GM12873 (cell line): Measurements from ENCODE around the gene MAP3K21.

Experiments
- TF ChIP-seq, protein P1 (sequence below): IDR thresholded peaks from 2 replicates; pipeline ENCODE4 v1.5.1; 2012; ENCODE audit warnings: low read depth, mild to moderate bottlenecking, moderate library complexity, low read length, control low read depth; ENCODE audit not compliant: insufficient read depth; ENCODE audit errors: missing control alignments

Gene MAP3K21

DNA sequence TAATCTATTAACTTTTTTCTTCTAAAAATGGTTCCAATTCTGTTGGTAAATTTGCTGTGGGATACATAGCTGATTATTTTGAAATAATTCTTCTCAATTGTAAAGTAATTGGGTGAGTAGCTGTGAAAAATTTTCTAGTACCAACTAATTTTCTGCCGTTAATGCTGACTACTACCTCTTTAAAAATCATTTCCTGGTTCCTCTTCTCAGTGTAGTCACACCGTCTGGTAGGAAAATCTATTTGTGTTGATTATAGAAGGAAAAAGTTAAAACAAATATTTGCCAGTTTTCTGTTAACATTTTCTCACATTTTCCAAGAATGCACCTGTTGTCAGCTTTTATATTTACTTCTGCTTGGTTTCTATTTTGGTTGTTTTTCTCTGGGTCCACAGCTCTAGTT, 82.0 kb downstream of the MAP3K21 start:
- TF ChIP-seq, protein P1, sequence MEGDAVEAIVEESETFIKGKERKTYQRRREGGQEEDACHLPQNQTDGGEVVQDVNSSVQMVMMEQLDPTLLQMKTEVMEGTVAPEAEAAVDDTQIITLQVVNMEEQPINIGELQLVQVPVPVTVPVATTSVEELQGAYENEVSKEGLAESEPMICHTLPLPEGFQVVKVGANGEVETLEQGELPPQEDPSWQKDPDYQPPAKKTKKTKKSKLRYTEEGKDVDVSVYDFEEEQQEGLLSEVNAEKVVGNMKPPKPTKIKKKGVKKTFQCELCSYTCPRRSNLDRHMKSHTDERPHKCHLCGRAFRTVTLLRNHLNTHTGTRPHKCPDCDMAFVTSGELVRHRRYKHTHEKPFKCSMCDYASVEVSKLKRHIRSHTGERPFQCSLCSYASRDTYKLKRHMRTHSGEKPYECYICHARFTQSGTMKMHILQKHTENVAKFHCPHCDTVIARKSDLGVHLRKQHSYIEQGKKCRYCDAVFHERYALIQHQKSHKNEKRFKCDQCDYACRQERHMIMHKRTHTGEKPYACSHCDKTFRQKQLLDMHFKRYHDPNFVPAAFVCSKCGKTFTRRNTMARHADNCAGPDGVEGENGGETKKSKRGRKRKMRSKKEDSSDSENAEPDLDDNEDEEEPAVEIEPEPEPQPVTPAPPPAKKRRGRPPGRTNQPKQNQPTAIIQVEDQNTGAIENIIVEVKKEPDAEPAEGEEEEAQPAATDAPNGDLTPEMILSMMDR: no peak

DNA sequence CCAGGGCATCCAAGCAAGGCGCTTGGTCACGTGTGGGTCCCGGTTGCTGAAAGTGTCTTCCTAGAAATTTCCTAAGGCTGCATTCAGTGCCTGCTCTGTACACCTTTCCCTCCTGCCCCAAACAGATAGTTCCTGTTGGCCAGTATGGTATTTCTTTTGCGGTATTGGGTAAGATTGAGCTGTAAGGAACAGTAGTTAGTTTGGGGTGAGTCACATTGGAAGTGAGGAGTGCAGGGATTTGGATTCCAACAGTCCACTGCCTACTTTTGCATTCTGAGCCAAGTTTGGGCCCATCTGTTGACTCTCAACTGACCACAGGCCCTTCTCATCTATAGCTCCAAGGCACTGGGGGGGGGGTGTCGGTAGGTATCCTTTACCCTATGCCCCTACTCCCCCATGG, 83.4 kb downstream of the MAP3K21 start:
- TF ChIP-seq, protein P1: no peak

DNA sequence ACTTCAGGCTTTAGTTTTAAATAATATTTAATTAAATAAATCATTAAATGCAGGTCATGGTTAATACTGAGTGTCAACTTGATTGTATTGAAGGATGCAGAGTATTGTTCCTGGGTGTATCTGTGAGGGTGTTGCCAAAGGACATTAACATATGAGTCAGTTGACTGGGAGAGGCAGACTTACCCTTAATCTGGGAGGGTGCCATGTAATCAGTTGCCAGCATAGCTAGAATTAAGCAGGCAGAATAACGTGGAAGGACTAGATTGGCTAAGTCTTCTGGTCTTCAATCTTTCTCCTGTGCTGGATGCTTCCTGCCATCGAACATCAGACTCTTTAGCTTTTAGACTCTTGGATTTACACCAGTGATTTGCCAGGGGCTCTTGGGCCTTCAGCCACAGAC, 85.3 kb downstream of the MAP3K21 start:
- TF ChIP-seq, protein P1: no peak

DNA sequence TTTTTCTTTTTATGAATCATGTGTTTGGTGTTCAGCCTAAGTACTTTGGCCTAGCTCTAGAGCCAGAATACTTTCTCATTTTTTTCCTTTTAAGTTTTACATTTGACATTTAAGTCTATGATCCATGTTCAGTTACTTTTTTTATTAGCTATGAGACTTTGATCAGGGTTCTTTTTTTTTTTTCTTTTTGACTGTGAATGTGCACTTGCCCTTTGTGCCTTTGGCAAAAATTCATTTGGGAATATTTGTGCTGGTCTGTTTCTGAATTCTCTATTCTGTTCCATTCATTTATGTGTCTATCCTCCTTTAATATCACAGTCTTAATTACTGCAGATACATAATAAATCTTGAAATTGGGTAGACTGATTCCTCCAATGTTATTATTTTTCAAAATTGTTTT, 93.8 kb downstream of the MAP3K21 start:
- TF ChIP-seq, protein P1: no peak

DNA sequence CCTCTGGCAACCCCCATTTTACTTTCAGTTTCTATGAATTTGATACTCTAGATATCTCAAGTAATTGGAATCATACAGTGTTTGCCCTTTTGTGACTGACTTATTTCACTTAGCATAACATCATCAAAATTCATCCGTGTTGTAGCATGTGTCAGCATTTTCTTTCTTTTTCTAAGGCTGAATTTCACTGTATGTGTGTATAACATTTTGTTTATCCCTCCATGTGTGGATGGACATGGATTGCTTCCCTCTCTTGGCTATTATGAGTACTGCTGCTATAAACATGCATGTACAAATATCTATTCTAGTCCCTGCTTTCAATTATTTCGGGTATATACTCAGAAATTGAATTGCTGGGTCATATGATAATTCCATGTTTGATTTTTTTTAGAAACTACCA, 97.3 kb downstream of the MAP3K21 start:
- TF ChIP-seq, protein P1: no peak

DNA sequence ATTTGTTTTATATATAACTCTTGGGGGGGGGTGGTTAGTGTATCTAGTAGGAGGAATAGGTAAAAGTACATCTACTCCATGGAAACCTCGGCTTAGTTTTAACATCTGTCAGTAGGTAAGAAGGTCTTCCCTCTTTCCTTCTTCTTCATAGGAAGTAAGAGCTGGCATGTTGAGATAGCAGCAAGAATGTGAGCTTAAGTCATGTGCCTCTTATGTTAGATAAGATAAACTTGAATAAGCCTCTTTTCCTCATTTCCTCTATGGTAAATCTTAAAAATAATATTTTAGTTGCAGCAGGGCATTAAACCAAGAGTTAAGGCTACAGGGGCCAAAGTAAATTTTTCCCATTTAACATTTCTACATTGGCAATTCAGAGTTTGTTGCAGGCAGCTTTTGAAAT, 100.4 kb downstream of the MAP3K21 start:
- TF ChIP-seq, protein P1: no peak

DNA sequence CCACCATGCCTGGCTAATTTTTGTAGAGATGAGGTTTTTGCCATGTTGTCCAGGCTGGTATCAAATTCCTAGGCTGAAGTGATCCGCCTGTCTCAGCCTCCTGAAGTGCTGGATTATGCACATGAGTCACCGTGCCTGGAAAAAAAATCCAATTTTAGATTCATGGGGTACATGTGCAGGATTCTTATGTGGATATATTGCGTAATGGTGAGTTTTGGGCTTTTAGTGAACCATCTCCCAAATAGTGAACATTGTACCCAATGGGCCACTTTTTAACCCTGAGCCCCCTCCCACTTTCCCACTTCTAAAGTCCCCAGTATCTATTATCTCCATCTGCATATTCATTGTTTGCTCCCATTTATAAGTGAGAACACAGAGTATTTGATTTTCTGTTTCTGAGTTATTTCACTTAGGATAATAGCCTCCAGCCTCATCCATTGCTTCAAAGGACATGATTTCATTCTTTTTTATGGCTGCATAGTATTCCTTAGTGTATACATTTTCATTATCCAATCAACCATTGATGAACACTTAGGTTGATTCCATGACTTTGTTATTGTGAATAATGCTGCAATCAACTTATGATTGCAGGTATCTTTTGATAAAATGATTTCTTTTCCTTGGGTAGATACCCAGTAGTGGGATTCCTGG, 104.4 kb downstream of the MAP3K21 start:
- TF ChIP-seq, protein P1: no peak
